ENCODE results near the gene MRPS25.

- TF ChIP-seq, protein P1, sequence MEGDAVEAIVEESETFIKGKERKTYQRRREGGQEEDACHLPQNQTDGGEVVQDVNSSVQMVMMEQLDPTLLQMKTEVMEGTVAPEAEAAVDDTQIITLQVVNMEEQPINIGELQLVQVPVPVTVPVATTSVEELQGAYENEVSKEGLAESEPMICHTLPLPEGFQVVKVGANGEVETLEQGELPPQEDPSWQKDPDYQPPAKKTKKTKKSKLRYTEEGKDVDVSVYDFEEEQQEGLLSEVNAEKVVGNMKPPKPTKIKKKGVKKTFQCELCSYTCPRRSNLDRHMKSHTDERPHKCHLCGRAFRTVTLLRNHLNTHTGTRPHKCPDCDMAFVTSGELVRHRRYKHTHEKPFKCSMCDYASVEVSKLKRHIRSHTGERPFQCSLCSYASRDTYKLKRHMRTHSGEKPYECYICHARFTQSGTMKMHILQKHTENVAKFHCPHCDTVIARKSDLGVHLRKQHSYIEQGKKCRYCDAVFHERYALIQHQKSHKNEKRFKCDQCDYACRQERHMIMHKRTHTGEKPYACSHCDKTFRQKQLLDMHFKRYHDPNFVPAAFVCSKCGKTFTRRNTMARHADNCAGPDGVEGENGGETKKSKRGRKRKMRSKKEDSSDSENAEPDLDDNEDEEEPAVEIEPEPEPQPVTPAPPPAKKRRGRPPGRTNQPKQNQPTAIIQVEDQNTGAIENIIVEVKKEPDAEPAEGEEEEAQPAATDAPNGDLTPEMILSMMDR (conservative IDR thresholded peaks at IDR 0.05; ENCODE audit: low read length): no peak
- no peak for TF ChIP-seq EZH2phosphoT487 (IDR thresholded peaks at IDR 0.05; ENCODE audit: borderline replicate concordance)
These were observed 8.3 kb downstream of the MRPS25 start for GRCh38 chr3:15056676-15057404.

Measured in Loucy (cell line).